KMS-11 (cell line): ENCODE results near the gene SDK1.

ENCODE experiments used
- H2AFZ ChIP-seq: fragments of 200-600 bp; sonication (generic); 2 replicates; pipeline ENCODE4 v1.6.1; 2016; ENCODE audit warnings: antibody characterized with exemption, mixed run types, low read depth
- H3K27ac ChIP-seq: fragments of 200-600 bp; sonication (generic); 2 replicates; pipeline ENCODE4 v1.6.1; 2016; ENCODE audit warnings: mild to moderate bottlenecking, mixed run types
- H3K27me3 ChIP-seq: fragments of 200-600 bp; sonication (generic); 2 replicates; pipeline ENCODE4 v1.6.1; 2017; ENCODE audit warnings: mild to moderate bottlenecking, low read depth, mixed run types, moderate library complexity; ENCODE audit not compliant: insufficient read depth
- H3K36me3 ChIP-seq: fragments of 200-600 bp; sonication (generic); 2 replicates; pipeline ENCODE4 v1.6.1; 2017; ENCODE audit warnings: mild to moderate bottlenecking, mixed run types; ENCODE audit not compliant: insufficient read depth
- H3K4me1 ChIP-seq: fragments of 200-600 bp; sonication (generic); 2 replicates; pipeline ENCODE4 v1.6.1; 2016; ENCODE audit warnings: mild to moderate bottlenecking, low read depth, mixed run types; ENCODE audit not compliant: poor library complexity, severe bottlenecking
- H3K4me2 ChIP-seq: fragments of 200-600 bp; sonication (generic); 2 replicates; pipeline ENCODE4 v1.7.0; 2016; ENCODE audit warnings: mild to moderate bottlenecking, mixed run types
- H3K4me3 ChIP-seq: fragments of 200-600 bp; sonication (generic); IDR thresholded peaks from 2 replicates; pipeline ENCODE4 v1.6.1; 2017; ENCODE audit warnings: low read depth, low read length, mixed read lengths; ENCODE audit not compliant: insufficient read depth
- H3K79me2 ChIP-seq: fragments of 200-600 bp; sonication (generic); 2 replicates; pipeline ENCODE4 v1.6.1; 2016; ENCODE audit warnings: low read depth, mixed run types; ENCODE audit not compliant: insufficient read depth
- H3K9ac ChIP-seq: fragments of 200-600 bp; sonication (generic); 2 replicates; pipeline ENCODE4 v1.6.1; 2016; ENCODE audit warnings: mild to moderate bottlenecking, mixed run types
- H4K20me1 ChIP-seq: fragments of 200-600 bp; sonication (generic); 2 replicates; pipeline ENCODE4 v1.6.1; 2016; ENCODE audit warnings: mild to moderate bottlenecking, mixed run types; ENCODE audit not compliant: insufficient read depth
- TF ChIP-seq, protein P1 (sequence below): fragments of 200-600 bp; sonication (generic); conservative IDR thresholded peaks from 2 replicates; pipeline ENCODE4 v1.6.1; 2017; ENCODE audit warnings: low read depth, mild to moderate bottlenecking, antibody characterized with exemption, low read length, moderate library complexity, mixed read lengths

The SDK1 gene

DNA sequence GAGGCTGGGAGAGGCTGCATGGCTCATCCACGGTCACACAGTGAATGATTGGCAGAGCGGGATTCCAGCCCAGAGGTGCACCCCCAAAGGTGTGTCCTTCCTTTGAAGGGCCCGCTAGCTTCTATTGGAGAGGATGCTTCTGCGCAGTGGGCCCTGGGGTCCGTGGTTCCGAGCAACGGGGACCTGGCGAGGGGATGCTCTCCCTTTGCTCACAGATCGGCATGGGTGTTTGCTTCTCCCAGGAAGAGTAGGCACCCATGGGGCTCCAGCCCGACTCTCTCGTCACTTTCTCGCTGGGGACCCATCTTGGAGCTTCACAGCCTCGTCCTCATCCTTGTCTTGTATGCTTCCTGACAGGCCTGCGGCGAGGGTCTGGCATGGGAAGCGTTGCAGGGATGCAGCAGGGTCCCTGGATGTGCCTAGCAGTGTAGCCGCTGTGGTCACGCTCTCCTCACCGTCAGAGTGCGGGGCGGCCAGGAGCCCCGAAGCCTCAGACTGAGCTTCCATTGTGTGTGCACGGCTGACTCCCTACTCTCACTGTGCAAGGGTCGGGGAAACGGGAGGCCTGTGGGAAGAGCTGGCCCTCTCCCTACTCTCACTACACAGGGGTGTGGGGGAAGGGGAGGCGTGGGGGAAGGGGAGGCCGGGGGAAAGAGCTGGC is 842.6 kb downstream of the SDK1 start:
- no peak overlapping the region for H3K9ac ChIP-seq
- no peak overlapping the region for H2AFZ ChIP-seq
- no peak overlapping the region for H3K4me3 ChIP-seq
- no peak overlapping the region for H3K4me2 ChIP-seq
- H3K27ac ChIP-seq = no peak overlapping the region
- no peaks in the 10 kb centered on the region for H3K4me1 ChIP-seq
- TF ChIP-seq, protein P1, sequence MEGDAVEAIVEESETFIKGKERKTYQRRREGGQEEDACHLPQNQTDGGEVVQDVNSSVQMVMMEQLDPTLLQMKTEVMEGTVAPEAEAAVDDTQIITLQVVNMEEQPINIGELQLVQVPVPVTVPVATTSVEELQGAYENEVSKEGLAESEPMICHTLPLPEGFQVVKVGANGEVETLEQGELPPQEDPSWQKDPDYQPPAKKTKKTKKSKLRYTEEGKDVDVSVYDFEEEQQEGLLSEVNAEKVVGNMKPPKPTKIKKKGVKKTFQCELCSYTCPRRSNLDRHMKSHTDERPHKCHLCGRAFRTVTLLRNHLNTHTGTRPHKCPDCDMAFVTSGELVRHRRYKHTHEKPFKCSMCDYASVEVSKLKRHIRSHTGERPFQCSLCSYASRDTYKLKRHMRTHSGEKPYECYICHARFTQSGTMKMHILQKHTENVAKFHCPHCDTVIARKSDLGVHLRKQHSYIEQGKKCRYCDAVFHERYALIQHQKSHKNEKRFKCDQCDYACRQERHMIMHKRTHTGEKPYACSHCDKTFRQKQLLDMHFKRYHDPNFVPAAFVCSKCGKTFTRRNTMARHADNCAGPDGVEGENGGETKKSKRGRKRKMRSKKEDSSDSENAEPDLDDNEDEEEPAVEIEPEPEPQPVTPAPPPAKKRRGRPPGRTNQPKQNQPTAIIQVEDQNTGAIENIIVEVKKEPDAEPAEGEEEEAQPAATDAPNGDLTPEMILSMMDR = no peak
- no peaks in the 10 kb centered on the region for H3K36me3 ChIP-seq
- no peaks in the 10 kb centered on the region for H3K27me3 ChIP-seq
- no peaks in the 10 kb centered on the region for H4K20me1 ChIP-seq
- no peaks in the 10 kb centered on the region for H3K79me2 ChIP-seq

DNA sequence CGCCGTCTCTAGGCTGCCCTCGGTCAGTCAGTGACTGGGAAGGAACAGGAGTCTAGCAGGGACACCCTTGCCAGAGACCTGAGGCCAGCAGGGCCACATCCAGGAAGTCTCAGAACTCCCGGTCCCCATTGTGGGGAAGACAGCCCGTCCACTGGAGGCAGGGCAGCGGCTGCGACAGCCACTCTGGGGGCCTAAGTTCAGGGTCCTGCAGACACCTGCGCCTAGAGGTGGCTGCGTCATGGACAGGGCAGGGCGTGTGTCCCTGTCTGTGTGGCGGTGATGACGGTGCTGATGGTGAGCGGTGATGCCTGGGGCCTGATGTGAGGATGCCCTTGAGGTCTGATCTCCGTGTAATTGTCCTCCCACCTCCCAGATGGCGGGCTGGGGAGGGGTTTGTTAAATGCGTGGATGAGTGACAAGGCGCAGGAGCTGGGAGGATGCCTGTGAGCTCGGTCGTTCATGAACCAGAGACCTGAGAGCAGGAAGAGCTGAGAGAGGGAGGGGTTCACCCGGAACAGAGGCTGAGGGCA is 843.2 kb downstream of the SDK1 start:
- no peaks in the 10 kb centered on the region for H3K79me2 ChIP-seq
- H3K9ac ChIP-seq = no peak overlapping the region
- H3K27me3 ChIP-seq = no peaks in the 10 kb centered on the region
- H3K4me3 ChIP-seq = no peak overlapping the region
- H4K20me1 ChIP-seq = no peaks in the 10 kb centered on the region
- H3K36me3 ChIP-seq = no peaks in the 10 kb centered on the region
- no peak overlapping the region for H3K27ac ChIP-seq
- no peaks in the 10 kb centered on the region for H3K4me1 ChIP-seq
- no peak overlapping the region for H3K4me2 ChIP-seq
- TF ChIP-seq, protein P1 = no peak
- no peak overlapping the region for H2AFZ ChIP-seq

DNA sequence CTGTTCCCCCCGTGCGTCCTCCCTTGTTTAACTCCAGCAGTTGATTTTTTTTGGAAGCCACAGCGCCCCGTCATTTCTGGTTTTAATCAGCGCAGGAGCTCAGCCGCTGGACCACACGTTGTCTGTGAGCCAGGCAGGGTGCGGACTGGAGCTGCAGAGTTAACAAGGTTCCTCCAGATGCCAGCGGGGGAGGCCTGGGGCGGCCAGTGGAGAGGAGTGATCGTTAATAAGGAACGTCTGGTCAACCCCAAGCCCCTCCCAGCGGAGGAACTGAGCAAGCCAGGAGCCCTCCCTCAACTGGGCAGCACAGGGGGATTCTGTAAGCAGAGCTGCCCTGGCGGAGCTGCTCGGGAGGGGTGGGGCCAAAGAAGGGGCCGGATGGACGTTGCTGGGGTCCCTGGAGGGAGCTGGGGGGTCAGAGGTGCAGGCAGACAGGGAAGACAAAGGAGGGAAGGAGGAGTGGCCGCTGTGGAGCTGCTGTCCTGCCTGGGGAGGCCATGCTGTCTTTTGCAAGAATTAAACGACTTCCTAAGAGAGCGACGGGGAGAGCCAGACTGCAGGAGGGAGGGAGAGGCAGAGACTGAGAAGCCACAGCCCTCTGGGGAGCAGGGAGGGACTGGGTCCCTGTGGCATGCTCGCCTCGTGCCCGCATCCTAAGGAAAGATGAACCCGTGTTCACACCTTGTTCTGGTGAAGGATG is 843.9 kb downstream of the SDK1 start:
- Histone ChIP-seq H3K9ac (no peak overlapping the region), H4K20me1 (no peaks in the 10 kb centered on the region), H3K27ac (no peak overlapping the region), H3K36me3 (no peaks in the 10 kb centered on the region), H3K27me3 (no peaks in the 10 kb centered on the region), H3K4me2 (no peak overlapping the region), H3K4me3 (no peak overlapping the region), H3K79me2 (no peaks in the 10 kb centered on the region), H3K4me1 (no peaks in the 10 kb centered on the region), H2AFZ (no peak overlapping the region)
- TF ChIP-seq, protein P1 = no peak

DNA sequence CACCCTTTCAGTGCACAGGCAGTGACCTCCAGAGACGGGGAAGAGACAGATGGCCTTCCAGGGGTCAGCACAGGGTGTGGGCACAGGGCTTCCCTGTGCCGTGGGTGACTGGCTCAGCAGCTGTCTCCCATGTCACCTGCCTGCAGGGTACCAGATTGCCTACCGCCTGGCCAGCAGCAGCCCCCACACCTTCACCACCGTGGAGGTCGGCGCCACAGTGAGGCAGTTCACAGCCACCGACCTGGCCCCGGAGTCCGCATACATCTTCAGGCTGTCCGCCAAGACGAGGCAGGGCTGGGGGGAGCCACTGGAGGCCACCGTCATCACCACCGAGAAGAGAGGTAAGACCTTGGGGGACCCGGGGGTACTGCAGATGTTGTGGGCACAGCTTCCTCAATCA is 844.5 kb downstream of the SDK1 start:
- H3K27ac ChIP-seq = no peak overlapping the region
- no peaks in the 10 kb centered on the region for H3K36me3 ChIP-seq
- H4K20me1 ChIP-seq = no peaks in the 10 kb centered on the region
- H2AFZ ChIP-seq = no peak overlapping the region
- H3K4me3 ChIP-seq = no peak overlapping the region
- no peak overlapping the region for H3K4me2 ChIP-seq
- H3K79me2 ChIP-seq = no peaks in the 10 kb centered on the region
- H3K9ac ChIP-seq = no peak overlapping the region
- no peaks in the 10 kb centered on the region for H3K27me3 ChIP-seq
- no peaks in the 10 kb centered on the region for H3K4me1 ChIP-seq
- TF ChIP-seq, protein P1 = no peak
